K562 (cell line): ENCODE measurements around the gene TCF4. TPM values are rescaled to one million over a fixed set of nuclear protein-coding genes. Genes with fewer than 3 reads are reported as not detected.

Experiments used
- ATAC-seq: fragments of 200-7000 bp; cut with Tn5 transposase; 3 replicates; pipeline ENCODE4 v1.9.1; 2020; ENCODE audit warnings: moderate library complexity
- BruUV-seq: library from RNA; stranded (reverse); fragments of 400-500 nt; replicated peaks from 2 replicates; lab custom pipeline; 2021; lab: Mats Ljungman, UMichigan
- CTCF ChIA-PET: fragments of 300-600 bp; formaldehyde crosslinking; extraction: SDS; loops from one replicate; lab custom pipeline; 2021; ENCODE audit warnings: low intra/inter-chr PET ratio; lab: Yijun Ruan, JAX
- POLR2A ChIA-PET: fragments of 300-600, 350-650 bp; sonication (Branson Sonifier 250); formaldehyde crosslinking; extraction: SDS; loops from one replicate; lab custom pipeline; 2021; ENCODE audit warnings: antibody characterized with exemption, inconsistent platforms; lab: Yijun Ruan, JAX
- DNase-seq, 4 experiments: peaks; one replicate each; pipeline versions ENCODE4 v3.0.0 to v3.0.0-alpha.2; 2011 to 2018; ENCODE audit warnings: low spot score in 3 of 4, mixed read lengths in 3 of 4; ENCODE audit errors: extremely low read depth in 1 of 4
- FAIRE-seq: peaks from 2 replicates; lab custom pipeline; 2011; peaks lifted over from hg19 to GRCh38; lab: Jason Lieb, UNC
- H2AFZ ChIP-seq: 2 replicates; pipeline ENCODE4 v1.6.0; 2011; ENCODE audit warnings: low read depth, low read length, control low read depth, inconsistent platforms
- H3K27ac ChIP-seq: fragments of 200-600 bp; 3 replicates; pipeline ENCODE4 v1.8.0; 2011; ENCODE audit warnings: low read depth, mild to moderate bottlenecking, control low read depth, inconsistent platforms, low read length, moderate library complexity, mixed read lengths; ENCODE audit errors: extremely low read depth
- H3K27me3 ChIP-seq, 2 experiments: fragments of 300-600 bp in 1 of 2; 2 replicates in 1 of 2; 3 replicates in 1 of 2; pipeline versions ENCODE4 v1.6.0 to v1.8.0; 2011; ENCODE audit warnings: inconsistent platforms in 2 of 2, low read length in 2 of 2, mild to moderate bottlenecking in 1 of 2, mixed read lengths in 1 of 2, moderate library complexity in 1 of 2; ENCODE audit not compliant: control insufficient read depth in 2 of 2, insufficient read depth in 2 of 2
- H3K36me3 ChIP-seq: fragments of 300-600 bp; 3 replicates; pipeline ENCODE4 v1.8.0; 2011; ENCODE audit warnings: mild to moderate bottlenecking, low read length, inconsistent platforms; ENCODE audit not compliant: control insufficient read depth, insufficient read depth
- H3K4me1 ChIP-seq, 2 experiments: fragments of 200-600 bp in 1 of 2; replicated peaks in 1 of 2; 2 replicates in 1 of 2; 3 replicates in 1 of 2; pipeline versions ENCODE4 v1.5.1 to v1.8.0; 2011; ENCODE audit warnings: inconsistent platforms in 2 of 2, low read length in 2 of 2, mild to moderate bottlenecking in 1 of 2, mixed read lengths in 1 of 2, moderate library complexity in 1 of 2; ENCODE audit not compliant: control insufficient read depth in 2 of 2, insufficient read depth in 2 of 2
- H3K4me2 ChIP-seq: 2 replicates; pipeline ENCODE4 v1.6.1; 2011; ENCODE audit warnings: low read length, control low read depth, inconsistent platforms, mixed read lengths; ENCODE audit not compliant: insufficient read depth
- H3K4me3 ChIP-seq: fragments of 200-600 bp; sonication (generic), shearing (Covaris generic); 2 replicates; pipeline ENCODE4 v1.5.1; 2016; ENCODE audit warnings: control low read depth, inconsistent platforms
- H3K79me2 ChIP-seq: fragments of 200-600 bp; 3 replicates; pipeline ENCODE4 v1.8.0; 2011; ENCODE audit warnings: low read length, inconsistent platforms; ENCODE audit not compliant: control insufficient read depth, insufficient read depth
- H3K9ac ChIP-seq, 2 experiments: 2 replicates each; pipeline versions ENCODE4 v1.6.0 to v1.6.1; 2011; ENCODE audit warnings: low read depth in 2 of 2, low read length in 2 of 2, control low read depth in 1 of 2, inconsistent platforms in 1 of 2, mild to moderate bottlenecking in 1 of 2, mixed read lengths in 1 of 2; ENCODE audit not compliant: insufficient read depth in 1 of 2
- H3K9me1 ChIP-seq: one replicate; pipeline ENCODE4 v1.6.0; 2011; ENCODE audit warnings: inconsistent platforms, mild to moderate bottlenecking, low read length, moderate library complexity; ENCODE audit not compliant: control insufficient read depth, insufficient read depth
- H3K9me3 ChIP-seq: replicated peaks from 2 replicates; pipeline ENCODE4 v1.5.1; 2011; ENCODE audit warnings: low read depth, low read length, inconsistent platforms; ENCODE audit not compliant: control insufficient read depth, insufficient read depth
- H4K20me1 ChIP-seq: replicated peaks from 2 replicates; pipeline ENCODE4 v1.6.1; 2011; ENCODE audit warnings: low read length, inconsistent platforms, mixed read lengths; ENCODE audit not compliant: control insufficient read depth, insufficient read depth
- BRD4 ChIP-seq: fragments of 200-600 bp; sonication (generic); IDR thresholded peaks from 2 replicates; pipeline ENCODE4 v1.6.1; 2017; ENCODE audit warnings: inconsistent platforms
- KAT2B ChIP-seq: IDR thresholded peaks from one replicate; pipeline ENCODE4 v1.6.1; 2012; ENCODE audit warnings: low read depth, mild to moderate bottlenecking, control low read depth, inconsistent platforms, low read length, moderate library complexity
- KLF1 ChIP-seq: fragments of 450-650 bp; IDR thresholded peaks from 2 replicates; pipeline ENCODE4 v1.6.1; 2016; ENCODE audit warnings: missing genetic modification characterization, missing compliant biosample characterization
- POLR2AphosphoS5 ChIP-seq: IDR thresholded peaks from 2 replicates; pipeline ENCODE4 v1.6.1; 2011; ENCODE audit warnings: mild to moderate bottlenecking, low read depth, low read length, moderate library complexity; ENCODE audit not compliant: control insufficient read depth, insufficient read depth
- RBM14 ChIP-seq: fragments of 200-400 bp; formaldehyde crosslinking; IDR thresholded peaks from 2 replicates; pipeline ENCODE4 v1.6.1; 2018; ENCODE audit warnings: low read depth, mild to moderate bottlenecking, low read length, moderate library complexity, borderline replicate concordance; ENCODE audit not compliant: insufficient read depth
- RBM25 ChIP-seq: fragments of 200-400 bp; formaldehyde crosslinking; IDR thresholded peaks from 2 replicates; pipeline ENCODE4 v1.6.1; 2018; ENCODE audit warnings: low read length, low read depth, moderate library complexity; ENCODE audit not compliant: severe bottlenecking
- SP2 ChIP-seq: IDR thresholded peaks from 2 replicates; pipeline ENCODE4 v1.6.1; 2011; ENCODE audit warnings: mild to moderate bottlenecking, low read depth, low read length, moderate library complexity; ENCODE audit not compliant: poor library complexity, severe bottlenecking; ENCODE audit errors: extremely low read depth
- SREBF1 ChIP-seq: fragments of 150-350 bp; IDR thresholded peaks from 2 replicates; pipeline ENCODE4 v1.6.1; 2014; ENCODE audit warnings: antibody characterized with exemption, low read depth, low read length, borderline replicate concordance
- ZKSCAN8 ChIP-seq: fragments of 200-800 bp; sonication (Bioruptor generic); IDR thresholded peaks from 2 replicates; pipeline ENCODE4 v1.6.1; 2016; ENCODE audit warnings: missing genetic modification characterization, missing compliant biosample characterization
- ZNF239 ChIP-seq: fragments of 250-450 bp; sonication (Bioruptor Pico); IDR thresholded peaks from 2 replicates; pipeline ENCODE4 v1.4.0; 2020; ENCODE audit warnings: mild to moderate bottlenecking
- ZNF316 ChIP-seq: fragments of 450-650 bp; IDR thresholded peaks from 2 replicates; pipeline ENCODE4 v1.6.1; 2016
- ZNF324 ChIP-seq: fragments of 250-450 bp; sonication (Bioruptor Pico); IDR thresholded peaks from 2 replicates; pipeline ENCODE4 v1.4.0; 2020; ENCODE audit warnings: mild to moderate bottlenecking
- WGBS: fragments of 100-300 bp; shearing (Covaris generic); methylation state at CpG from one replicate; pipeline ENCODE4 v1.1.6; 2016; ENCODE audit warnings: low coverage, mixed read lengths; ENCODE audit not compliant: insufficient coverage; ENCODE audit errors: missing lambda C conversion rate; 5-methylcytosine and 5-hydroxymethylcytosine counted together
- in situ Hi-C: fragments of 300-500 bp; cut with MboI; formaldehyde crosslinking; loops from 4 replicates; pipeline ENCODE4 v1.15.0; 2018; ENCODE audit warnings: inconsistent platforms, mixed read lengths
- intact Hi-C: fragments of 100-400 bp; cut with micrococcal nuclease; formaldehyde crosslinking; loops from 2 replicates; pipeline ENCODE4 v1.14.2; 2022
- polyA plus RNA-seq, 8 experiments: library from polyadenylated mRNA; depleted of rRNA in 4 of 8; stranded (reverse) in 5 of 8; unstranded in 3 of 8; fragments of >200 nt; fragmentation: Nextera tagmentation in 2 of 8; fragmentation: Illumina TruSeq in 1 of 8; extraction: Ambion mirVana in 2 of 8; extraction: Trizol in 1 of 8; gene quantifications; 2 replicates each; pipeline versions ENCODE4 v1.2.1 to v1.2.3, GENCODE V29; 2011 to 2014; ENCODE audit warnings: inconsistent platforms in 1 of 8, missing spikeins in 1 of 8
- total RNA-seq, 7 experiments: library from RNA; depleted of rRNA in 6 of 7; stranded (reverse); fragments of >200 nt in 6 of 7; fragmentation: Illumina TruSeq in 2 of 7; extraction: Trizol in 2 of 7; gene quantifications; 2 replicates each; pipeline versions ENCODE4 v1.2.1 to v1.2.3, GENCODE V29; 2011 to 2021; ENCODE audit warnings: low replicate concordance in 1 of 7

The TCF4 gene
- total and polyA plus RNA-seq, 9 of the 15 experiments (the other 6 are each of a cell fraction or from before 2014, with no cell fraction given) = 4.8 to 24.7 (median 15.2) TPM

DNA sequence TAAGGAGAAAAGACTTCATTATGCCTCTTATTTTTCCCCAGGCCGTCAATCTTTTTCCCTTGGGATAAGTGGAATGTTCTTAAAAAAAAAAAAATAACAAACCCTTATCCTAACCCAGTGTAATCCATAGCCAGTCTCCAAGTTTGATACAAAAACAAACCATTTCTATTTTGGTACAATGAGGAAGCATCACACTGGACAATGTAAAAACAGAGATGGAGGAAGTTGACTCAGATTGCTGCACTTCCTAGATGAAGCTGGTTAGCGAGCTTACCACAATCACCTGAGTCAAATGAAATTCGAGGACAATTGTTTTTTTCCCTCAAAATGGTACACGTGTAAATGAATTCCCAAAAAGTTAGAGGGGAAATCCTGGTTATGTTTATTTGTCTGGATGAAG is 259.7 kb downstream of the TCF4 start:
- Histone ChIP-seq H3K4me3 (no peak overlapping the region), H3K9me3 (no peaks in the 10 kb centered on the region), H3K27me3 (no peaks in the 10 kb centered on the region), H3K4me2 (no peak overlapping the region), H4K20me1 (no peaks in the 10 kb centered on the region), H3K36me3 (no peaks in the 10 kb centered on the region), H2AFZ (no peak overlapping the region), H3K9ac (no peak overlapping the region), H3K27ac (no peak overlapping the region), H3K4me1 (no peaks in the 10 kb centered on the region), H3K79me2 (no peaks in the 10 kb centered on the region), H3K9me1 (no peaks in the 10 kb centered on the region)
- in situ Hi-C loops = no loop called here
- BruUV-seq = no TSS peak
- FAIRE-seq (no peak), DNase-seq (no peak), ATAC-seq (no peak)
- 23% methylated on average over 4 of the region's 4 CpGs for WGBS
- ChIA-PET POLR2A (no interaction called here), CTCF (no interaction called here)
- intact Hi-C loops = no loop called here
- TF ChIP-seq RBM25 = no peak
- no peak for TF ChIP-seq SREBF1
- no peak for TF ChIP-seq ZNF324
- TF ChIP-seq POLR2AphosphoS5 = no peak

DNA sequence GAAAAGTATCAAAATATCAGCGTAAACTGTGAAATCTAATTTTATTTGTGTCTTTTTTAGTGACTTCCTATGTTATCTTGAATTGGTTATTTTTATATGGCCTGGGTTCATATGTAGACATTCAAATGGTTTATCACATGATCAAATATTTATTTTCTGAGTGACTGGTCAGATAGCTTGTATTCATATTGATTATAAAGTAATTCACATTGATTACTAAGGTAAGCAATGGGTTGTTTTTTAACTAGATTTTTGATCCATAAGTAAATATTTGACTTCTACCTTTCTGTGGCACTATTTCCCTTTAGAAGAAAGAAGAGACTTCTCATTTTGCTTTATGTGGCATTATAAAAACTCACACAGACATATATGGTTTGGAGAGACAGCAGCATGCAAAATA is 260.5 kb downstream of the TCF4 start:
- Histone ChIP-seq H3K4me3 (no peak overlapping the region), H4K20me1 (no peaks in the 10 kb centered on the region), H3K9ac (no peak overlapping the region), H3K9me3 (no peaks in the 10 kb centered on the region), H3K79me2 (no peaks in the 10 kb centered on the region), H2AFZ (no peak overlapping the region), H3K4me2 (no peak overlapping the region), H3K36me3 (no peaks in the 10 kb centered on the region), H3K27ac (no peak overlapping the region), H3K27me3 (no peaks in the 10 kb centered on the region), H3K9me1 (no peaks in the 10 kb centered on the region), H3K4me1 (no peaks in the 10 kb centered on the region)
- TF ChIP-seq BRD4 (no peak), ZNF239 (CRISPR knock-in tag) (no peak), ZNF316 (no peak), RBM14 (no peak), ZKSCAN8 (CRISPR knock-in tag) (no peak), SREBF1 (no peak), KLF1 (no peak), SP2 (no peak), KAT2B (no peak)
- no peak for ATAC-seq
- ChIA-PET POLR2A (no interaction called here), CTCF (no interaction called here)
- 90% methylated on average over 1 of the region's 1 CpG for WGBS
- in situ Hi-C loops = no loop called here
- BruUV-seq = no TSS peak
- intact Hi-C loops = no loop called here
- no peak for DNase-seq
- FAIRE-seq = no peak
